Measurements from ENCODE around the gene TOR2A.

The TOR2A gene

GRCh38 chr9:127741831-127742434 lies 6.8 kb upstream of the TOR2A start:
- no peak for DNase-seq

GRCh38 chr9:127739614-127740330 lies 4.7 kb upstream of the TOR2A start:
- DNase-seq = no peak

DNA sequence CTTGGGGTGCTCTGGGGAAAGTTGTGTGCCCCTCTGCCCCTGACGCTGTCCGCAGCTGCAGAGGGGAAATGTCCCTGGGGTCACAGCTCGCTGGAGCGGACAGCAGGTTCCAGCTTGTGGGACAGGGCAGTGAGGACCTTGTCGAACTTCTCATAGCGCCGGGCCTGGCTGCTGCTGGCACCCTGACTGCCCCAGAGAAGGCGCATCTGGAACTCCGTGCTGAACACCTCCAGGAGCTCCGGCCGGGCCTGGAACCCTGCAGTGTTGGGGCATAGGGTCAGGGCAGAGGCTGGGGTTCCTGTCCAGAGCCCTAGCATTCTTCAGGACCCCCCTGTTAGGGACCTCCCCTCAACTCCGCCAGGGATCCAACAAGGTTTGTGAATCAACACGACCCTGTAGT lies 3.6 kb upstream of the TOR2A start:
- DNase-seq = no peak

DNA sequence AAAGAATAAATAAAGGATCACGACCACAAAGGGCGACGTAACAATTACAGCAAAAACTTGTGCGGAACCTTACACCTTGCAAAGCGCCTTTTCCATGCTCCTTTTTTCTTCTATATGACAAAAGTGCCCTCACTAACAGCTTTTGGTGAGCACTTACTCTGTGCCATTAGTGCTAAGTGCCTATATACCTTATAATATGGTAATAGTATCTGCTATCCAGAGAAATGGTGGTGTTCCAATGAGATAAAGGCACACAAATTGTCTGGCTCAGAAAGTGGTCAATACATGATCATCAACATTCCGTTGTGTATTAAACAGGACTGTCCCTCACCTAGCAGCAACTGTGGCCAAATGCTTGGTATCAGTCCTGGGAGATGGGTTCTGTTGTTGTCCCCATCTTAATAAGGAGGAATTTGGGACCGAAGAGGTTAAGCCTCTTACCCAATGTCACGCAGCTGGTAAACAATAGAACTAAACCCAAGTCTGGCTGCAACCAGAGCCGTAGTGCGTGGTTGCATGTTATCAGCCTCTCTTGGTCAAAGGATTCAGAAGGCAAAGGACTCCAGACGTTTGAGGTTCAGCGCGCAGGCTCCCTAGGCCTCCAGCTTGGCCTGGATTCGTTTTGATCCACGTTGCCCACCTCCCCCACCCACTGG lies 564 bp upstream of the TOR2A start:
- DNase-seq = no peak

DNA sequence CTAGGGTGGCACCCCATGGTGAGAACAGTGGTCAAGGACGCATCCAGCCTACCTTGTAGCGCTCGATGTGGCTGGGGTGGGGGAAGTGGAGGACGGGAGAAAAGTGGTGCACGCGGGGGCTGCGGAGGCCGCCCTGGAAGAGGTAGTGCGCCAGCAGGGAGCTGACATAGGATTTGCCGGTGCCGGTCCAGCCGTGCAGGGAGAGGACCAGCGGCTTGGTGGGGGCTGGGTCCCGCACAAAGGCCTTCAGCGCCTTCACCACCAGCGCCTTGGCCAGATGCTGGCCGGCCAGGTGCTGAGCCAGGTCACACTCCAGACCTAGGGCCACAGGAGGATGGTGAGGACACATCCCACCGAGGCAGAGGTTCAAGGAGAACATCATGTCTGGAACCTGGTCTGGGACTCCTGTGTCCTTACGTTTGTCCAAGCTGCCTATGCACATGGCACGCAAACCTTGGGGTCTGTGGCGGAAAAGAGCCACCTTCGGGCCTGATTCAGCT lies 797 bp downstream of the TOR2A start:
- no peak for DNase-seq

DNA sequence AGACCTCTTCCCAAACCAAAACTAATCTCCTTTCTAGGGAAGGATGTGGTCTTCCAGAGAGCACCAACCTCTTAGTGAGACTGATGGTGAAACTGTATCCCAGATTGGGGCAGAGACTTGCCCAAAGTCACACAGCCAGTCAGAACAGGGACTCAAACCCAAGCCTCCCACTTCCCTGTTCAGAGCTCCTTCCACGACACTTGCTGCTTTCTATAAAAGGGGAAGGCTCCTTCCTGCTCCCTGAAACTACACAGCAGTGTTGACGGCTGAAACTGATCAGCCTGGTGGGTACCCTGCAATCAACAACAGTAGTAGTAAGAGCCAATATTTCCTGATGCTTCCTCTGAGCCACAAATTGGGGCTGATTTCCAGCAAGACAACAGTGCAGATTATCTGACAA lies 1.5 kb downstream of the TOR2A start:
- DNase-seq = no peak

- no peak for DNase-seq
These were observed 2.6 kb downstream of the TOR2A start for GRCh38 chr9:127732444-127732843.

DNA sequence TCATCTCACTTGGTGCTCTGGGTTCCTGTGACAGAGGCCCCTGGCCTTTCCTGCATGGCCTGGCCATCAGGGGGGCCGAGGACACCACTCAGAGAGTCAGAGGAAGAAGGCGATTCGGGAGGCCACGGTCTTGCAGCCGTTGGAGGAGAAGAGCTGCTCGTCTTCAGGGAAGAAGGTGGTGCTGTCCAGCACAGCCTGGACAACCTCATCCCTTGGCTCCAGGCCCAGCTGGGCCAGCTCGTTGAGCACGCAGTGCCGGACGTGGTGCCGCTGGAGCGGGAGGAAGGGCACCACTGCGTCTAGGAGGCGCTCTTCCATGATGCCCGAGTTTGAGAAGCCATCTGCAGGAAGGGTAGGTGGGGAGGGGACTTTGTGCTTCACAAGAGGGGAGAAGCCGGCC lies 3.2 kb downstream of the TOR2A start:
- no peak for DNase-seq

DNA sequence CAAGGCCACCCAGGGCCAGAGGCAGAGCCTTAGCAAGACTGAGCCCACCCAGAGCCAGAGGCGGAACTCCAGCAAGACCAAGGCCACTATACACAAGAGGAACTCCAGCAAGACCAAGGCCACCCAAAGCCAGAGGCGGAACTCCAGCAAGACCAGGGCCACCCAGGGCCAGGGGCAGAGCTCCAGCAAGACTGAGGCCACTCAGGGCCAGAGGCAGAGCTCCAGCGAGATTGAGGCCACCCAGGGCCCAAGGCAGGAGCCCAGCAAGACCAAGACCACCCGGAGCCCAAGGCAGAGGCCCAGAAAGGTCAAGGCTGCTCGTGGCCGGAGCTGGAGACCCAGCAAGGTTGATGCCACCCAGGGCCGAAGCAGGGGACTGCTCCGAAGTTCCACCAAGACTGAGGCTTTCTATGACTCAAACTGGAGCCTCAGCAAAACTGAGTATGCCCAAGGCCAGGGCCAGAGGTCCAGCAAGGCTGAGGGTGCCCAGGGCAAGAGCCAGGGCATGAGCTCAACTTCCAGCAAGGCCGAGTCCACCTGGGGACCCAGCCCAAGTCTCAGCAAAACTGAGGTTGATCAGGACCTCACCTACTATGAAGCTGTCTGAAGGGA lies 4.2 kb downstream of the TOR2A start:
- no peak for DNase-seq

GRCh38 chr9:127730262-127730661 lies 4.8 kb downstream of the TOR2A start:
- DNase-seq = no peak

GRCh38 chr9:127729522-127730256 lies 5.4 kb downstream of the TOR2A start:
- no peak for DNase-seq

DNA sequence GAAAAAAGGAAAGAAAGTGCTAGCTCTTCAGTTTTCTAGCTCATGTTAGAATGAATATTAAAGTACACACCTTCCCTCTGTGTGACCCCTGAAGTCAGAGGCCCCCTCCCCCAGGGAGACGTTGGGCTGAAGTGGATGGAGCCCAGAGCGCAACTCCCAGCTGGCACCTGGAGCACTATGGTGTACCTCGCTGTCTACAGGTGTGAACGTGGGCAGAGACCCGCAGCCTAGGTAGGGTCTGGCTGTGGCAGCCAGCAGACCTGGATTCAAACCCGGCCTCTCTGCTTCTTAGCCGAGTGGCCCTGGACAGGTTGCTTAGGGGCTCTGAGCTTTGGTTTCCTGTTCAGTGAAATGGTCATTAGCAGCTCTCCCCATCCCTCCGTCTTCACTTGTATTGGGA lies 6.3 kb downstream of the TOR2A start:
- DNase-seq = no peak

DNA sequence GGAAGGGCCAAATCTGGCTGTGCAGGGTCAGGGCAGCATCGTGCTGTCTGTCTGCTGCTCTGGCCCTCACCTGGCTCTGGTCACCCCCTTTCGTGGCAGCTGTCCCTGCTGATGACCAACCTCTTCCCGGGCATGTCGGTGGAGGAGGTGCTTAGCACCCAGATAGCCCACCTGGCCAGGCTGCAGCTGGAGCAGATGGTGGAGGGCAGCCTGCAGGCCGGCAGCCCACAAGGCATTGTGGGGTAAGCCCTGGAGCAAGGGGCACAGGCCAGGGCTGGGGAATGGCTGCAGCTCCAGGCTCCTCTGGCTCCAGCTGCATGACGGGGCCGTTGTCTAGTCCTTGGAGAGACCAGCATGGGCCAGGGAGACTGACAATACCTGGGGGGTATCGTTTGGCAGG lies 8.2 kb downstream of the TOR2A start:
- no peak for DNase-seq

DNA sequence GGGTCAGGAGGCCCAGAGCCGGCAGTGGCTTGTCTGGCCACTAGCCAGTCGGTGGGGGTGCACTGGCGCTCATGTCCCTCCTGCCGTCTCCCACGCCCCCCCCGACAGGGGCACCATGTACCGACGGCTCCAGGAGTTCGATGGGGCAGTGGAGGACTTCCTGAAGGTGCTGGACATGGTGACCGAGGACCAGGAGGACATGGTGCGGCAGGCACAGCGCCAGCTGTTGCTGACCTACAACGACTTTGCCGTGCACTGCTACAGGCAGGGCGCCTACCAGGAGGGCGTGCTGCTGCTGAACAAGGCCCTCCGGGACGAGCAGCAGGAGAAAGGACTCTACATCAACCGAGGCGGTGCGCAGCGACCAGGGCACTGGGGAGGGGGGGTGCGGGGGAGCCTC lies 11.1 kb downstream of the TOR2A start:
- DNase-seq = no peak

- no peak for DNase-seq
These were observed 11.7 kb downstream of the TOR2A start for GRCh38 chr9:127723444-127723843.

GRCh38 chr9:127723013-127723412 lies 12.1 kb downstream of the TOR2A start:
- no peak for DNase-seq

DNA sequence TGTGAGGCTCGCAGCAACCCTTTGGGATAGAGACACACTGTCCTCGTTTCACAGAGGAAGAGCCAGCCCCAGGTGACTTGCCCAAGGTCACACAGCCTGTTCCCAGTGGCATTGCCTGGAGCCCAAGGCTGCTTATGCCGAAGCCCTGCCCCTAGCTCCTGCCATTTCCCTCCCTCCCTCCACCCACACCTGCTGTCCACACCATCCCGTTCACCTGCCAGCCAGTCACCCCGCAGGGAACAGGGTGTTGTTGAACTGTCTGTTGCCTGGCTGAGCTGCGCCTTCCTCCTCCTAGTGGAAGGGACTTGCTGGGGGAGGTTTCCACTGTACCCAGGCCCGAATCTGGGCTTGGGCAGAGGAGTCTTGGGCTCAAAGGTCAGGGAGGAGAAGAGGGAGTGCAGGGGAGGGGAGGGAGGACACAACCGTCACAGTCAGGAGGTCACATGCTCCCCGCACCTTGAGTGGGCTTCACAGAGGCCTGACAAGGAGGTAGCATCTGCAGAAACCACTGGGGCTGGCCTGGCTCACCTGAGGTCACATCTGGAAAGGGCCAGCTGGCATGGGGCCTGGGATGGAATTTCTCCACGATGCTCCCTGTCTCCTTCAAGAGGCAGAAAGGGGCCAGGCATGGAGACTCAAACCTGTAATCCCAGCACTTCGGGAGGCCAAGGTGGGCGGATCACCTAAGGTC lies 12.9 kb downstream of the TOR2A start:
- DNase-seq = no peak

- DNase-seq = no peak
These were observed 13.7 kb downstream of the TOR2A start for GRCh38 chr9:127721391-127721821.

- no peak for DNase-seq
These were observed 14.2 kb downstream of the TOR2A start for GRCh38 chr9:127720865-127721227.

- DNase-seq = no peak
These were observed 14.8 kb downstream of the TOR2A start for GRCh38 chr9:127720031-127720864.

GRCh38 chr9:127717766-127718165 lies 17.3 kb downstream of the TOR2A start:
- DNase-seq = no peak

GRCh38 chr9:127716412-127716811 lies 18.7 kb downstream of the TOR2A start:
- no peak for DNase-seq
